ENCODE data around the gene H6PD.
A peak's percentile ranks its signal among the peaks of the same experiment; 100 is the strongest.
"Not testable (repeated sequence)": the region's sequence is repeated elsewhere in the genome, so short reads cannot be mapped to it uniquely, and the experiment has no call there.

The H6PD gene

GRCh38 chr1:9293533-9294404 is 59.2 kb downstream of the H6PD start:
- Histone ChIP-seq H3K4me1 (ENCODE audit: control insufficient read depth, insufficient read depth, low read length) (peaks cover 25% of the 10 kb centered on the region), H3K9me3 (ENCODE audit: control insufficient read depth, insufficient read depth, low read depth, low read length) (no peaks in the 10 kb centered on the region), H3K27me3 (ENCODE audit: control insufficient read depth, insufficient read depth, low read length) (peaks cover 21% of the 10 kb centered on the region), H3K27ac (ENCODE audit: low read depth, low read length) (no peak overlapping the region), H3K9ac (ENCODE audit: low read length) (peak overlapping the region; percentile 57), H3K36me3 (ENCODE audit: control insufficient read depth, insufficient read depth, low read length) (no peaks in the 10 kb centered on the region), H3K4me3 (ENCODE audit: low read depth, low read length) (peak overlapping the region; percentile 68)

GRCh38 chr1:9294405-9294773 is 59.8 kb downstream of the H6PD start:
- Histone ChIP-seq H3K36me3 (ENCODE audit: control insufficient read depth, insufficient read depth, low read length) (no peaks in the 10 kb centered on the region), H3K4me3 (ENCODE audit: low read depth, low read length) (peak overlapping the region; percentile 68; the same call in 1 of the 2 replicates), H3K27me3 (ENCODE audit: control insufficient read depth, insufficient read depth, low read length) (peaks cover 21% of the 10 kb centered on the region), H3K4me1 (ENCODE audit: control insufficient read depth, insufficient read depth, low read length) (peaks cover 25% of the 10 kb centered on the region), H3K27ac (ENCODE audit: low read depth, low read length) (no peak overlapping the region), H3K9me3 (ENCODE audit: control insufficient read depth, insufficient read depth, low read depth, low read length) (no peaks in the 10 kb centered on the region), H3K9ac (ENCODE audit: low read length) (peak overlapping the region; percentile 57)

- H3K27ac ChIP-seq (ENCODE audit: low read depth, low read length) = no peak overlapping the region
- peaks cover 25% of the 10 kb centered on the region for H3K4me1 ChIP-seq (ENCODE audit: control insufficient read depth, insufficient read depth, low read length)
- H3K9me3 ChIP-seq (ENCODE audit: control insufficient read depth, insufficient read depth, low read depth, low read length) = no peaks in the 10 kb centered on the region
- H3K36me3 ChIP-seq (ENCODE audit: control insufficient read depth, insufficient read depth, low read length) = no peaks in the 10 kb centered on the region
- H3K27me3 ChIP-seq (ENCODE audit: control insufficient read depth, insufficient read depth, low read length) = peaks cover 21% of the 10 kb centered on the region
- no peak overlapping the region for H3K4me3 ChIP-seq (ENCODE audit: low read depth, low read length)
- H3K9ac ChIP-seq (ENCODE audit: low read length) = no peak overlapping the region
Measured at GRCh38 chr1:9294910-9295636, 60.5 kb downstream of the H6PD start.

GRCh38 chr1:9295884-9296283 is 61.3 kb downstream of the H6PD start:
- H3K27me3 ChIP-seq (ENCODE audit: control insufficient read depth, insufficient read depth, low read length) = peaks cover 21% of the 10 kb centered on the region
- no peaks in the 10 kb centered on the region for H3K9me3 ChIP-seq (ENCODE audit: control insufficient read depth, insufficient read depth, low read depth, low read length)
- H3K9ac ChIP-seq (ENCODE audit: low read length) = no peak overlapping the region
- no peak overlapping the region for H3K4me3 ChIP-seq (ENCODE audit: low read depth, low read length)
- H3K36me3 ChIP-seq (ENCODE audit: control insufficient read depth, insufficient read depth, low read length) = no peaks in the 10 kb centered on the region
- H3K27ac ChIP-seq (ENCODE audit: low read depth, low read length) = no peak overlapping the region
- peaks cover 25% of the 10 kb centered on the region for H3K4me1 ChIP-seq (ENCODE audit: control insufficient read depth, insufficient read depth, low read length)

GRCh38 chr1:9296850-9297249 is 62.3 kb downstream of the H6PD start:
- Histone ChIP-seq H3K4me3 (ENCODE audit: low read depth, low read length) (no peak overlapping the region), H3K27ac (ENCODE audit: low read depth, low read length) (no peak overlapping the region), H3K9ac (ENCODE audit: low read length) (no peak overlapping the region), H3K36me3 (ENCODE audit: control insufficient read depth, insufficient read depth, low read length) (no peaks in the 10 kb centered on the region; the same call in 1 of the 2 replicates), H3K9me3 (ENCODE audit: control insufficient read depth, insufficient read depth, low read depth, low read length) (no peaks in the 10 kb centered on the region), H3K4me1 (ENCODE audit: control insufficient read depth, insufficient read depth, low read length) (peaks cover 22% of the 10 kb centered on the region), H3K27me3 (ENCODE audit: control insufficient read depth, insufficient read depth, low read length) (peaks cover 16% of the 10 kb centered on the region)

- Histone ChIP-seq H3K4me1 (ENCODE audit: control insufficient read depth, insufficient read depth, low read length) (peaks cover 21% of the 10 kb centered on the region), H3K27ac (ENCODE audit: low read depth, low read length) (no peak overlapping the region)
Measured at GRCh38 chr1:9297831-9298230, 63.3 kb downstream of the H6PD start.

GRCh38 chr1:9298282-9298681 is 63.7 kb downstream of the H6PD start:
- Histone ChIP-seq H3K4me1 (ENCODE audit: control insufficient read depth, insufficient read depth, low read length) (peaks cover 23% of the 10 kb centered on the region), H3K36me3 (ENCODE audit: control insufficient read depth, insufficient read depth, low read length) (no peaks in the 10 kb centered on the region; the same call in 1 of the 2 replicates), H3K27ac (ENCODE audit: low read depth, low read length) (no peak overlapping the region), H3K4me3 (ENCODE audit: low read depth, low read length) (no peak overlapping the region), H3K9me3 (ENCODE audit: control insufficient read depth, insufficient read depth, low read depth, low read length) (no peaks in the 10 kb centered on the region), H3K27me3 (ENCODE audit: control insufficient read depth, insufficient read depth, low read length) (peaks cover 10% of the 10 kb centered on the region), H3K9ac (ENCODE audit: low read length) (no peak overlapping the region)

More at GRCh38 chr1:9297831-9298230, 63.3 kb downstream of the H6PD start:
- no peak overlapping the region for H3K4me3 ChIP-seq (ENCODE audit: low read depth, low read length)
- no peaks in the 10 kb centered on the region; the same call in 1 of the 2 replicates for H3K36me3 ChIP-seq (ENCODE audit: control insufficient read depth, insufficient read depth, low read length)
- H3K9ac ChIP-seq (ENCODE audit: low read length) = no peak overlapping the region
- H3K9me3 ChIP-seq (ENCODE audit: control insufficient read depth, insufficient read depth, low read depth, low read length) = no peaks in the 10 kb centered on the region
- H3K27me3 ChIP-seq (ENCODE audit: control insufficient read depth, insufficient read depth, low read length) = peaks cover 10% of the 10 kb centered on the region

GRCh38 chr1:9299571-9300541 is 65.3 kb downstream of the H6PD start:
- H3K36me3 ChIP-seq (ENCODE audit: control insufficient read depth, insufficient read depth, low read length); H3K9me3 ChIP-seq (ENCODE audit: control insufficient read depth, insufficient read depth, low read depth, low read length); H3K9ac ChIP-seq (ENCODE audit: low read length); H3K27me3 ChIP-seq (ENCODE audit: control insufficient read depth, insufficient read depth, low read length); H3K4me3 ChIP-seq (ENCODE audit: low read depth, low read length); H3K27ac ChIP-seq (ENCODE audit: low read depth, low read length): not testable (repeated sequence)
- H3K4me1 ChIP-seq (ENCODE audit: control insufficient read depth, insufficient read depth, low read length) = peaks cover 16% of the 10 kb centered on the region; the same call in 1 of the 2 replicates

GRCh38 chr1:9300573-9300972 is 66.0 kb downstream of the H6PD start:
- no peaks in the 10 kb centered on the region for H3K9me3 ChIP-seq (ENCODE audit: control insufficient read depth, insufficient read depth, low read depth, low read length)
- no peak overlapping the region for H3K27ac ChIP-seq (ENCODE audit: low read depth, low read length)
- no peak overlapping the region for H3K4me3 ChIP-seq (ENCODE audit: low read depth, low read length)
- H3K4me1 ChIP-seq (ENCODE audit: control insufficient read depth, insufficient read depth, low read length) = peaks cover 9% of the 10 kb centered on the region; the same call in 1 of the 2 replicates
- no peaks in the 10 kb centered on the region for H3K27me3 ChIP-seq (ENCODE audit: control insufficient read depth, insufficient read depth, low read length)
- no peak overlapping the region for H3K9ac ChIP-seq (ENCODE audit: low read length)
- H3K36me3 ChIP-seq (ENCODE audit: control insufficient read depth, insufficient read depth, low read length) = no peaks in the 10 kb centered on the region; the same call in 1 of the 2 replicates

- Histone ChIP-seq H3K27me3 (ENCODE audit: control insufficient read depth, insufficient read depth, low read length) (no peaks in the 10 kb centered on the region), H3K4me3 (ENCODE audit: low read depth, low read length) (no peak overlapping the region), H3K9ac (ENCODE audit: low read length) (no peak overlapping the region), H3K4me1 (ENCODE audit: control insufficient read depth, insufficient read depth, low read length) (peaks cover 6% of the 10 kb centered on the region; the same call in 1 of the 2 replicates), H3K27ac (ENCODE audit: low read depth, low read length) (no peak overlapping the region), H3K36me3 (ENCODE audit: control insufficient read depth, insufficient read depth, low read length) (no peaks in the 10 kb centered on the region; the same call in 1 of the 2 replicates), H3K9me3 (ENCODE audit: control insufficient read depth, insufficient read depth, low read depth, low read length) (no peaks in the 10 kb centered on the region)
Measured at GRCh38 chr1:9302745-9303524, 68.4 kb downstream of the H6PD start.

Measured in HUES6 (cell line).